Activated T-helper 1 cell treated with anti-CD3 and anti-CD28 coated beads, Interleukin-12 subunit alpha, Interleukin-12 subunit beta, Interleukin-2, Interleukin-4 antibody, amounts not matched to agents 30 ng/mL and 10 ng/mL and 1 ng/mL, durations not matched to agents 14 hours and 24 hours and 36 hours (primary cell): Measurements from ENCODE around the gene DIS3L2. TPM values are rescaled to one million over a fixed set of nuclear protein-coding genes. Genes with fewer than 3 reads are reported as not detected.
"Not testable (repeated sequence)": the region's sequence is repeated elsewhere in the genome, so short reads cannot be mapped to it uniquely, and the experiment has no call there.

Experiments
- DNase-seq: peaks from one replicate; pipeline ENCODE4 v3.0.0; 2021; ENCODE audit warnings: low spot score
- H3K27ac Mint-ChIP-seq: one replicate; pipeline ENCODE4 v1.8.0; 2021; ENCODE audit warnings: mild to moderate bottlenecking, mixed read lengths
- H3K27me3 Mint-ChIP-seq: one replicate; pipeline ENCODE4 v1.8.0; 2022; ENCODE audit warnings: mild to moderate bottlenecking, moderate library complexity, mixed read lengths; ENCODE audit not compliant: insufficient read depth
- H3K36me3 Mint-ChIP-seq: one replicate; pipeline ENCODE4 v1.8.0; 2021; ENCODE audit warnings: low read depth, mixed read lengths
- H3K4me1 Mint-ChIP-seq: one replicate; pipeline ENCODE4 v1.8.0; 2021; ENCODE audit warnings: low read depth, mixed read lengths
- H3K4me3 Mint-ChIP-seq: one replicate; pipeline ENCODE4 v1.8.0; 2021; ENCODE audit warnings: mild to moderate bottlenecking, moderate library complexity, mixed read lengths
- H3K9me3 Mint-ChIP-seq: one replicate; pipeline ENCODE4 v1.8.0; 2021; ENCODE audit warnings: mixed read lengths
- intact Hi-C: fragments of 100-400 bp; cut with micrococcal nuclease; formaldehyde crosslinking; loops from one replicate; pipeline ENCODE4 v1.15.1; 2024
- total RNA-seq: library from RNA; stranded (reverse); gene quantifications from 2 replicates; pipeline ENCODE4 v1.2.3, GENCODE V29; 2022

DIS3L2 gene
- total RNA-seq, 1 donor from 2014 or later, result 27.9 TPM

GRCh38 chr2:232350804-232351685, 389.5 kb downstream of the DIS3L2 start:
- Mint-ChIP-seq H3K36me3 (no peaks in the 10 kb centered on the region), H3K4me1 (no peaks in the 10 kb centered on the region), H3K9me3 (no peaks in the 10 kb centered on the region), H3K27ac (no peak overlapping the region), H3K27me3 (peaks cover 33% of the 10 kb centered on the region), H3K4me3 (no peak overlapping the region)
- DNase-seq, result no peak
- intact Hi-C loops, result no loop called here

- Mint-ChIP-seq H3K27ac (no peak overlapping the region), H3K4me1 (no peaks in the 10 kb centered on the region), H3K36me3 (no peaks in the 10 kb centered on the region), H3K27me3 (peaks cover 28% of the 10 kb centered on the region), H3K9me3 (no peaks in the 10 kb centered on the region), H3K4me3 (no peak overlapping the region)
- intact Hi-C loops, result no loop called here
- DNase-seq, result no peak
Observed at GRCh38 chr2:232351686-232352510, 390.4 kb downstream of the DIS3L2 start.

DNA sequence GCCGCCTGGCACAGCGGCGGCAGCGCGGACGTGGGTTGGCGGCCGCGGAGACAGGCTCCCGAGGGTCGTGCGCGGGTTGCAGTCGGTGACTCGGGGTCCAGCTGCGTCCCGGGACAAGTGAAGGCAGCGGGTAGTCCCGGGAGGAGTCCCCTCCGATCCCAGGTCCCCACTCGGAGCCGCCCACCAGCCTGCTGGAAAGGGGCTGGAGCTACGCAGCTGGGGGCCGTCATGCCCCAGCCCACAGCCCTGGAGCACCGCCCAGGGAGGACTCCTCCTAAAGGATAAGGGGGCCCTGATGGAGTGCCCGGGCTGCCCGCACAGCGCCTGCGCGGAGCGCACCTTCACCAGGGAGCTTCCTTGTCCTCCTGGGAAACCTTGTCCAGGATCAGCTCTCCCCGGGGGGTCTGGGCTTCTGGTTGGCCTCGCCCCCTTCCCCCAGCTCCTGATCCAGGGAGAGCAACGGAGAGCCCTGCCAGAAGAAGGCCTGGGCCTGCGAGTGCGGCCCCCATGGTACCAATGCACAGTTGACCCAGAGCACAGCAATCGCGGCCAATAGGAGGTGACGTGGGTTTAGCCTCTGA, 391.1 kb downstream of the DIS3L2 start:
- Mint-ChIP-seq H3K9me3 (no peaks in the 10 kb centered on the region), H3K4me3 (no peak overlapping the region), H3K27ac (no peak overlapping the region), H3K36me3 (no peaks in the 10 kb centered on the region), H3K27me3 (peaks cover 24% of the 10 kb centered on the region), H3K4me1 (no peaks in the 10 kb centered on the region)
- intact Hi-C loops, result no loop called here
- DNase-seq, result no peak

- Mint-ChIP-seq H3K27me3 (peaks cover 23% of the 10 kb centered on the region), H3K36me3 (no peaks in the 10 kb centered on the region), H3K4me1 (no peaks in the 10 kb centered on the region), H3K9me3 (no peaks in the 10 kb centered on the region), H3K27ac (no peak overlapping the region), H3K4me3 (no peak overlapping the region)
- intact Hi-C loops, result no loop called here
- no peak for DNase-seq
Observed at GRCh38 chr2:232353096-232353495, 391.6 kb downstream of the DIS3L2 start.

DNA sequence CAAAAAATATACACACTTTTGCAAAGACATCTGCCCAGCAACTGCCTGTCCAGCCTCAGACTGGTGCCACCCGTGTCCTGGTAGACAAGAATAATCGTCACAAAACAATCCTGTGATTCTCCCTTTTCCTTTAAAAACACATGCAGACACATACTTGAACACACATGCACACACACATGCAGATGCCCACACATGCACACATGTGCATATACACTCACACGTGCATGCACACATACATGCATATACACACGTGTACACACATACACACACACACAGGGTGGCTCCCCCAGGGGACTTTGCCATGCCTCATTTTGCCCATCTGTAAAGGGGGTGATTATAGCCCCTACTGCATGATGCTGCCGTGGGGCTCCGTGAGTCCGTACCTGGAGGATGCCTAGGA, 392.1 kb downstream of the DIS3L2 start:
- no peaks in the 10 kb centered on the region for H3K9me3 Mint-ChIP-seq

GRCh38 chr2:232354069-232354468, 392.6 kb downstream of the DIS3L2 start:
- DNase-seq, result no peak
- Mint-ChIP-seq H3K4me3 (no peak overlapping the region), H3K9me3 (no peaks in the 10 kb centered on the region), H3K27me3 (peaks cover 15% of the 10 kb centered on the region), H3K27ac (no peak overlapping the region), H3K4me1 (no peaks in the 10 kb centered on the region), H3K36me3 (no peaks in the 10 kb centered on the region)
- intact Hi-C loops, result no loop called here

More for the DNA sequence above, 392.1 kb downstream of the DIS3L2 start:
- Mint-ChIP-seq H3K27ac (no peak overlapping the region), H3K36me3 (no peaks in the 10 kb centered on the region), H3K27me3 (peaks cover 19% of the 10 kb centered on the region), H3K4me3 (no peak overlapping the region), H3K4me1 (no peaks in the 10 kb centered on the region)
- intact Hi-C loops, result no loop called here
- DNase-seq, result no peak

GRCh38 chr2:232361646-232362045, 400.1 kb downstream of the DIS3L2 start:
- H3K4me1 Mint-ChIP-seq, result peaks cover 19% of the 10 kb centered on the region
- DNase-seq, result no peak
- H3K36me3 Mint-ChIP-seq, result no peaks in the 10 kb centered on the region
- intact Hi-C loops, result no loop called here
- H3K27me3 Mint-ChIP-seq, result peaks cover 2% of the 10 kb centered on the region
- H3K9me3 Mint-ChIP-seq, result no peaks in the 10 kb centered on the region
- H3K4me3 Mint-ChIP-seq, result no peak overlapping the region
- no peak overlapping the region for H3K27ac Mint-ChIP-seq

DNA sequence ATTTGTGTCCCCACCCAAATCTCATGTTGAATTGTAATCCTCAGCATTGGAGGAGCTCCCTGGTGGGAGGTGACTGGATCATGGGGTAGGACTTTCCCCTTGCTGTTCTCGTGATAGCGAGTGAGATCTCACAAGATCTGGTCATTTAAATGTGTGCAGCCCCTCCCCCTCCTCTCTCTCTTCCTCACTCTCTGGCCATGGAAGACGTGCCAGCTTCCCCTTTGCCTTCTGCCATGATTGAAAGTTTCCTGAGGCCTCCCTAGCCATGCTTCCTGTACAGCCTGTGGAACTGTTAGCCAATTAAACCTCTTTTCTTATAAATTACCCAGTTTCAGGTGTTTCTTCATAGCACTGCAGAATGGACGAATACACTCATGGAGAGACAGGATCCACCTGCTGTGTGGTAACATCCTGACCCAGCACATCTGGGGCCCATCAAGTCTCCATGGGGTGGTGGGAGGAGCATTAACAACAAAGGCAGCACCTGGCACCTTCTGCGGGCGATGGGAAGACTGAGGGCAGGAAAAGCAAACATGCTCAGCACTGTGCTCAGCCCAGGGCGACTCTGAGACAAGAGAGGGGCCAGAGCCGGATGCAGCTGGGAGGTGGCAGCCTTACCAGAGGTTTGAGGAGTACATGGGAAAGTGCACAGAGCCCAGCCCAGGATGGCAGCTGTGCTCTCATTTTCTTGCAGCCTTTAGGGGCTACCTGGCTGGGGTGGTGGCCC, 400.8 kb downstream of the DIS3L2 start:
- no peak overlapping the region for H3K27ac Mint-ChIP-seq
- intact Hi-C loops, result no loop called here
- H3K4me3 Mint-ChIP-seq, result no peak overlapping the region
- no peaks in the 10 kb centered on the region for H3K36me3 Mint-ChIP-seq
- no peak for DNase-seq
- no peaks in the 10 kb centered on the region for H3K9me3 Mint-ChIP-seq
- peaks cover 2% of the 10 kb centered on the region for H3K27me3 Mint-ChIP-seq
- peaks cover 19% of the 10 kb centered on the region for H3K4me1 Mint-ChIP-seq

DNA sequence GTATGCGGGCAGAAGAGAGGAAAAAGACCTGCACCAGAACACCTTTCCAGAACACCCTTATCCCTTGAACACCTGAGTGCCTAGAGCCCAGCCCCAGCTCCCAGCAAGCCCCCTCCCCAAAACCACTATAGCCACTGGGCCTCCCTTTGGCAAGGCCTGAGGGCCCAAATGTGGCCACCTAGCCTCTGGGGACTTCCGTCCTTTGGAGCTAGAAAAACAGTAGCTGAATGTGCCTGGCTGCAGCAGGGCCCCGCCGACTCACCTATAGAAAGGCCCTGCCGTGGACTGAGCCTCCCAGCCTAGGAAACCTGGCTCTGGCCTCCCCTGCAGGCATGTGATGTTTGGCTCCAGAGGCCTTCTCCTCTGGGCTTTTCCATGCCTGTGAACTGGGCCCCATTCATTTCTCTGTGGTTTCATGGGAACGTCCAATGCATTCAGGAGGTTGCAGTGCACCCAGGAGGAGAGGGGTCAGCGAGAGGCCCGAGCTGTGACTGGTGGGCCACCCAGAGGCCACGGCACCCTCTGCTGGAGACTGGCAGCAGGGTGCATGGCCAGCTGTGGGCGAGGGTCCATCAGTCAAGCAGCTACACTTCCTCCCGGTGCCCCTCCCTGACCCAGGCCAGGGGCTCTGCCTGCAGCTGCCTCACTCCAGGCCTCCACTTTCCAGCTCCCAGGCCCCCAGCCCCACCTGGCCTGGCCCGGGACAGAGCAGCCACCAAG, 401.7 kb downstream of the DIS3L2 start:
- H3K9me3 Mint-ChIP-seq, H3K36me3 Mint-ChIP-seq, H3K27me3 Mint-ChIP-seq, intact Hi-C loops, DNase-seq: not testable (repeated sequence)
- H3K4me3 Mint-ChIP-seq, result peak overlapping the region; percentile 80
- H3K27ac Mint-ChIP-seq, result peak overlapping the region; percentile 71
- H3K4me1 Mint-ChIP-seq, result peaks cover 19% of the 10 kb centered on the region

- Mint-ChIP-seq H3K4me3 (peak overlapping the region; percentile 80), H3K4me1 (peaks cover 19% of the 10 kb centered on the region), H3K36me3 (no peaks in the 10 kb centered on the region), H3K9me3 (no peaks in the 10 kb centered on the region), H3K27ac (peak overlapping the region; percentile 71), H3K27me3 (peaks cover 2% of the 10 kb centered on the region)
- intact Hi-C loops, result loop anchor here (1.0 kb wide), 1 partner anchor 76 kb away; no protein-coding TSS in a partner anchor
- peak; percentile 28 for DNase-seq
Observed at GRCh38 chr2:232363784-232364615, 402.5 kb downstream of the DIS3L2 start.

GRCh38 chr2:232364806-232365594, 403.5 kb downstream of the DIS3L2 start:
- not testable (repeated sequence) for H3K27ac Mint-ChIP-seq, DNase-seq, H3K9me3 Mint-ChIP-seq, H3K36me3 Mint-ChIP-seq, H3K4me3 Mint-ChIP-seq, H3K27me3 Mint-ChIP-seq
- intact Hi-C loops, result loop anchor here (1.0 kb wide), 1 partner anchor 75 kb away; no protein-coding TSS in a partner anchor
- peaks cover 19% of the 10 kb centered on the region for H3K4me1 Mint-ChIP-seq
